Measurements from ENCODE around the gene KLHDC4. TPM values are rescaled to one million over a fixed set of nuclear protein-coding genes. Genes with fewer than 3 reads are reported as not detected.

KLHDC4 gene
- total and polyA plus RNA-seq, 10 of the 15 experiments (the other 5 are each of a cell fraction or from before 2014, with no cell fraction given): 0.80 to 62.1 (median 32.8) TPM

GRCh38 chr16:87702325-87702811 is 63.4 kb downstream of the KLHDC4 start (continued):
- TF ChIP-seq CHD1 (IDR thresholded peaks at IDR 0.05; ENCODE audit: low read depth, low read length) (no peak), USF1 (IDR thresholded peaks at IDR 0.05; ENCODE audit: borderline replicate concordance, extremely low read length, insufficient read depth, low read depth, low read length) (no peak), CHD4 (IDR thresholded peaks at IDR 0.05) (no peak), MTA3 (IDR thresholded peaks at IDR 0.05; ENCODE audit: borderline replicate concordance, low read length) (no peak), ZBTB11 (CRISPR knock-in tag; IDR thresholded peaks at IDR 0.05) (no peak), IKZF2 (IDR thresholded peaks at IDR 0.05) (peak; percentile 35 to 41; a peak in 1 of 4 replicates), ATF7 (IDR thresholded peaks at IDR 0.05; ENCODE audit: low read depth) (no peak), ASH2L (IDR thresholded peaks at IDR 0.05; ENCODE audit: borderline replicate concordance, low read depth) (no peak), SMAD1 (IDR thresholded peaks at IDR 0.05; ENCODE audit: low read depth, partially characterized antibody) (no peak), TBL1XR1 (IDR thresholded peaks at IDR 0.05; ENCODE audit: low read depth, low read length) (0 out of 2 replicates have a peak, but pooled peaks have one; percentile 34), NR2F1 (conservative IDR thresholded peaks at IDR 0.05) (0 out of 2 replicates have a peak, but pooled peaks have one; percentile 31), PAX8 (IDR thresholded peaks at IDR 0.05) (no peak), ETV6 (conservative IDR thresholded peaks at IDR 0.05 in 1 of 2, IDR thresholded peaks at IDR 0.05 in 1 of 2; ENCODE audit: borderline replicate concordance in 1 of 2, low read depth in 1 of 2) (peak in 1 of 2 experiments; percentile 59; a peak in 1 of 4 replicates), NKRF (conservative IDR thresholded peaks at IDR 0.05) (no peak), HDGF (IDR thresholded peaks at IDR 0.05) (no peak), TARDBP (IDR thresholded peaks at IDR 0.05; ENCODE audit: borderline replicate concordance) (peak; percentile 51; the same call in 1 of the 2 replicates), PAX5 (IDR thresholded peaks at IDR 0.05; ENCODE audit: borderline replicate concordance, low read depth, low read length) (0 out of 2 replicates have a peak, but pooled peaks have one; percentile 42), SIX5 (IDR thresholded peaks at IDR 0.05; ENCODE audit: low read depth, low read length, severe bottlenecking) (no peak), IRF3 (IDR thresholded peaks at IDR 0.05) (no peak), POLR2A (IDR thresholded peaks at IDR 0.05; ENCODE audit: low read depth, low read length) (peak; percentile 14; the same call in 1 of the 2 replicates), POU2F2 (IDR thresholded peaks at IDR 0.05; ENCODE audit: borderline replicate concordance, low read depth, low read length) (0 out of 3 replicates have a peak, but pooled peaks have one; percentile 34), SIN3A (IDR thresholded peaks at IDR 0.05; ENCODE audit: low read depth, low read length) (no peak)
- TF ChIP-seq, protein P1, sequence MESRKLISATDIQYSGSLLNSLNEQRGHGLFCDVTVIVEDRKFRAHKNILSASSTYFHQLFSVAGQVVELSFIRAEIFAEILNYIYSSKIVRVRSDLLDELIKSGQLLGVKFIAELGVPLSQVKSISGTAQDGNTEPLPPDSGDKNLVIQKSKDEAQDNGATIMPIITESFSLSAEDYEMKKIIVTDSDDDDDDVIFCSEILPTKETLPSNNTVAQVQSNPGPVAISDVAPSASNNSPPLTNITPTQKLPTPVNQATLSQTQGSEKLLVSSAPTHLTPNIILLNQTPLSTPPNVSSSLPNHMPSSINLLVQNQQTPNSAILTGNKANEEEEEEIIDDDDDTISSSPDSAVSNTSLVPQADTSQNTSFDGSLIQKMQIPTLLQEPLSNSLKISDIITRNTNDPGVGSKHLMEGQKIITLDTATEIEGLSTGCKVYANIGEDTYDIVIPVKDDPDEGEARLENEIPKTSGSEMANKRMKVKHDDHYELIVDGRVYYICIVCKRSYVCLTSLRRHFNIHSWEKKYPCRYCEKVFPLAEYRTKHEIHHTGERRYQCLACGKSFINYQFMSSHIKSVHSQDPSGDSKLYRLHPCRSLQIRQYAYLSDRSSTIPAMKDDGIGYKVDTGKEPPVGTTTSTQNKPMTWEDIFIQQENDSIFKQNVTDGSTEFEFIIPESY (IDR thresholded peaks at IDR 0.05): no peak

All from GM12878 (cell line).